ENCODE data around the gene ARMC9. TPM values are rescaled to one million over a fixed set of nuclear protein-coding genes. Genes with fewer than 3 reads are reported as not detected.
A peak's percentile ranks its signal among the peaks of the same experiment; 100 is the strongest.

Gene ARMC9
- total RNA-seq, 1 experiment from 2014 or later: 3.3 TPM

- Mint-ChIP-seq H3K27ac (ENCODE audit: unreplicated experiment) (no peak overlapping the region), H3K36me3 (ENCODE audit: insufficient read depth, unreplicated experiment) (no peaks in the 10 kb centered on the region), H3K4me3 (ENCODE audit: unreplicated experiment) (no peak overlapping the region), H3K27me3 (ENCODE audit: insufficient read depth, unreplicated experiment) (no peaks in the 10 kb centered on the region), H3K9me3 (ENCODE audit: unreplicated experiment) (no peaks in the 10 kb centered on the region), H3K4me1 (ENCODE audit: low read depth, unreplicated experiment) (peaks cover 8% of the 10 kb centered on the region)
- Histone ChIP-seq H3K36me3 (ENCODE audit: control insufficient read depth, insufficient read depth, low read length) (no peaks in the 10 kb centered on the region), H3K9me3 (no peaks in the 10 kb centered on the region), H3K4me3 (ENCODE audit: low read depth, low read length) (no peak overlapping the region), H3K4me1 (no peaks in the 10 kb centered on the region), H3K27me3 (replicated peaks; ENCODE audit: control insufficient read depth, insufficient read depth, low read length) (no peaks in the 10 kb centered on the region)
- no peak for DNase-seq
- intact Hi-C loops (cut with micrococcal nuclease; ENCODE audit: unreplicated experiment): no loop called here
- no peak for TF ChIP-seq CTCF (IDR thresholded peaks at IDR 0.05; ENCODE audit: insufficient read depth in 1 of 2, low read depth in 1 of 2, low read length in 1 of 2, severe bottlenecking in 1 of 2, unreplicated experiment in 1 of 2)
- no TSS peak for BruUV-seq (replicated peaks)
- ChIA-PET POLR2A (no interaction called here), CTCF (no interaction called here)
These were observed 4.7 kb downstream of the ARMC9 start for GRCh38 chr2:231203087-231203486.

- no peaks in the 10 kb centered on the region for H3K27me3 Mint-ChIP-seq (ENCODE audit: insufficient read depth, unreplicated experiment)
- H3K9me3 Mint-ChIP-seq (ENCODE audit: unreplicated experiment): no peaks in the 10 kb centered on the region
- DNase-seq: no peak
- TF ChIP-seq CTCF (IDR thresholded peaks at IDR 0.05; ENCODE audit: insufficient read depth in 1 of 2, low read depth in 1 of 2, low read length in 1 of 2, severe bottlenecking in 1 of 2, unreplicated experiment in 1 of 2): no peak
- H3K27me3 ChIP-seq (replicated peaks; ENCODE audit: control insufficient read depth, insufficient read depth, low read length): no peaks in the 10 kb centered on the region
- no peaks in the 10 kb centered on the region for H3K4me1 ChIP-seq
- H3K9me3 ChIP-seq: no peaks in the 10 kb centered on the region
- H3K4me3 Mint-ChIP-seq (ENCODE audit: unreplicated experiment): no peak overlapping the region
- H3K27ac Mint-ChIP-seq (ENCODE audit: unreplicated experiment): peak overlapping the region; percentile 33
- POLR2A ChIA-PET: no interaction called here
- no peaks in the 10 kb centered on the region for H3K36me3 Mint-ChIP-seq (ENCODE audit: insufficient read depth, unreplicated experiment)
- H3K4me3 ChIP-seq (ENCODE audit: low read depth, low read length): no peak overlapping the region
- H3K36me3 ChIP-seq (ENCODE audit: control insufficient read depth, insufficient read depth, low read length): no peaks in the 10 kb centered on the region
- peaks cover 8% of the 10 kb centered on the region for H3K4me1 Mint-ChIP-seq (ENCODE audit: low read depth, unreplicated experiment)
- BruUV-seq (replicated peaks): no TSS peak
- CTCF ChIA-PET: no interaction called here
- intact Hi-C loops (cut with micrococcal nuclease; ENCODE audit: unreplicated experiment): no loop called here
These were observed 5.7 kb downstream of the ARMC9 start for GRCh38 chr2:231204146-231204545.

- Mint-ChIP-seq H3K9me3 (ENCODE audit: unreplicated experiment) (no peaks in the 10 kb centered on the region), H3K4me3 (ENCODE audit: unreplicated experiment) (no peak overlapping the region), H3K36me3 (ENCODE audit: insufficient read depth, unreplicated experiment) (no peaks in the 10 kb centered on the region), H3K27ac (ENCODE audit: unreplicated experiment) (peak overlapping the region; percentile 33), H3K4me1 (ENCODE audit: low read depth, unreplicated experiment) (peaks cover 8% of the 10 kb centered on the region), H3K27me3 (ENCODE audit: insufficient read depth, unreplicated experiment) (no peaks in the 10 kb centered on the region)
- H3K4me1 ChIP-seq: no peaks in the 10 kb centered on the region
- no peaks in the 10 kb centered on the region for H3K9me3 ChIP-seq
- H3K36me3 ChIP-seq (ENCODE audit: control insufficient read depth, insufficient read depth, low read length): no peaks in the 10 kb centered on the region
- TF ChIP-seq CTCF (IDR thresholded peaks at IDR 0.05; ENCODE audit: insufficient read depth in 1 of 2, low read depth in 1 of 2, low read length in 1 of 2, severe bottlenecking in 1 of 2, unreplicated experiment in 1 of 2): no peak
- H3K27me3 ChIP-seq (replicated peaks; ENCODE audit: control insufficient read depth, insufficient read depth, low read length): no peaks in the 10 kb centered on the region
- CTCF ChIA-PET: no interaction called here
- no TSS peak for BruUV-seq (replicated peaks)
- intact Hi-C loops (cut with micrococcal nuclease; ENCODE audit: unreplicated experiment): no loop called here
- POLR2A ChIA-PET: no interaction called here
- DNase-seq: no peak
- H3K4me3 ChIP-seq (ENCODE audit: low read depth, low read length): no peak overlapping the region
These were observed 6.2 kb downstream of the ARMC9 start for GRCh38 chr2:231204581-231204980.
